OCI-LY1 (cell line): ENCODE measurements around the gene SMAD7.

Source experiments
- CTCF ChIP-seq: fragments of 200-600 bp; sonication (generic), shearing (Covaris generic); IDR thresholded peaks from 2 replicates; pipeline ENCODE4 v1.5.1; 2017; ENCODE audit warnings: mild to moderate bottlenecking, antibody characterized with exemption, low read length, moderate library complexity, mixed read lengths
- EZH2 ChIP-seq: fragments of 200-600 bp; sonication (generic), shearing (Covaris generic); IDR thresholded peaks from 2 replicates; pipeline ENCODE4 v1.8.0; 2017; ENCODE audit warnings: borderline replicate concordance, mixed run types, mild to moderate bottlenecking, antibody characterized with exemption, low read length, moderate library complexity, mixed read lengths

DNA sequence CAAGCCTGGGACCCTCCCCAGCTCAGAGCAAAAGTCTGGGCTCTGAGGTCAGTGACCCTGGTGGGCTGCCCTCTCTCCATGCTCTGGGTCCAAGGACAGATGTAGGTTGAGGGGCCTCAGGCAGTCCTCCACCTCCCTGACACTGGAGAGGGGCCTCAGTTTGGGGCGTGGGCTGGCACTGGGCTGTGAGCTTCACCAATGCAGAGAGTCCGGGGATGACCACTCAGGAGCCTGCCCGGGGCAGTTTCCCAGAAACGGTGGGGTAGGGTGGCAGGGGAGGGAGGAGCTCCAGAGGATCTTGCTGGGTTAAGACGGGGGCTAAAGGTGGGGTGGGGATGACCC, 40.5 kb upstream of the SMAD7 start:
- TF ChIP-seq EZH2, result no peak
- TF ChIP-seq CTCF, result no peak
